ENCODE measurements around the gene NABP2.

Gene NABP2

DNA sequence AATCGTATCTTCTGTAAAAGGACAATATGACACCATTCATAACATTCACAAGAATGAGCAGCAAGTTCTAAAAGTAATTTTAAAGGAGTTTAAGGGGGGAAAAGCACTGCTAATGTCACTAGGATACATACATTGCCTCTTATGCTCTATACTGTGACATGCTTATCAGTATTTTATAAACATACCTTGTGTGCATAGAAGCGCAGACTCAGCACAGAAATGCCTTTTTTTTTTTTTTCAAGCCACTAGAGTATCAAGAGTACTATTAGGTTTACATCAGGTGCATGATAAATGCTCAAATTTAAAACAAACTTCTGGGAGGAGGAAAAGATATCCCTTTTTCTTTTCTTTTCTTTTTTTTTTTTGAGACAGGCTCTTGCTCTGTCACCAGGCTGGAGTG lies 21.3 kb upstream of the NABP2 start:
- peak overlapping the region; percentile 8; the same call in 1 of the 2 replicates for H3K27ac ChIP-seq
- TF ChIP-seq CTCF (IDR thresholded peaks at IDR 0.05): no peak
- TF ChIP-seq ZFX (IDR thresholded peaks at IDR 0.05; ENCODE audit: borderline replicate concordance): no peak

- TF ChIP-seq CTCF (IDR thresholded peaks at IDR 0.05): no peak
- no peak for TF ChIP-seq ZFX (IDR thresholded peaks at IDR 0.05; ENCODE audit: borderline replicate concordance)
- H3K27ac ChIP-seq: peak overlapping the region; percentile 4; the same call in 1 of the 2 replicates
These were observed 19.9 kb upstream of the NABP2 start for GRCh38 chr12:56204275-56204674.

- H3K27ac ChIP-seq: no peak overlapping the region
- TF ChIP-seq CTCF (IDR thresholded peaks at IDR 0.05) (no peak), ZFX (IDR thresholded peaks at IDR 0.05; ENCODE audit: borderline replicate concordance) (no peak)
These were observed 18.7 kb upstream of the NABP2 start for GRCh38 chr12:56205445-56205844.

- H3K27ac ChIP-seq: 0 out of 2 replicates have a peak overlapping the region, but pooled peaks have one; percentile 19
These were observed 17.5 kb upstream of the NABP2 start for GRCh38 chr12:56206452-56207166.

DNA sequence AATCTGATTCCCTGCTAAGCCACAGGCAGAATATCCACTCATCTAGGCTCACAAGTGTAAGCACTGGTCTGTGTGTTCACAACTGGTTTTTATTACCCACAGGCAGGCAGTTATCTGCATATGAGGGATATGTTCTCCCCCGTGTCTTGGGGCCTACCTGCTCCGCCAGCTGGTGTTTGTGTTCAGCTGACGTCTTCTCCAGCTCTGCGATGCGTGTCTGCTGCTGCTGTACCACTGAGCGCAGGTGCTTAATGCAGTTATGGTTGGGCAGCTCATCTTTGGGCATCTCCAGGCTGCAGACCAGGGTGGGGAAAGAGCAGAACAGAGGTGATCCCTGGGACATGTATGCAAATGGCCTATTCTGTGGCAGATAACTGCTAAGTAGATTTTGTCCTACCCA lies 16.1 kb upstream of the NABP2 start:
- H3K27ac ChIP-seq: no peak overlapping the region
- TF ChIP-seq ZFX (IDR thresholded peaks at IDR 0.05; ENCODE audit: borderline replicate concordance) (no peak), CTCF (IDR thresholded peaks at IDR 0.05) (no peak)

More at GRCh38 chr12:56206452-56207166, 17.5 kb upstream of the NABP2 start:
- TF ChIP-seq CTCF (IDR thresholded peaks at IDR 0.05): peak; percentile 84
- TF ChIP-seq ZFX (IDR thresholded peaks at IDR 0.05; ENCODE audit: borderline replicate concordance): no peak

DNA sequence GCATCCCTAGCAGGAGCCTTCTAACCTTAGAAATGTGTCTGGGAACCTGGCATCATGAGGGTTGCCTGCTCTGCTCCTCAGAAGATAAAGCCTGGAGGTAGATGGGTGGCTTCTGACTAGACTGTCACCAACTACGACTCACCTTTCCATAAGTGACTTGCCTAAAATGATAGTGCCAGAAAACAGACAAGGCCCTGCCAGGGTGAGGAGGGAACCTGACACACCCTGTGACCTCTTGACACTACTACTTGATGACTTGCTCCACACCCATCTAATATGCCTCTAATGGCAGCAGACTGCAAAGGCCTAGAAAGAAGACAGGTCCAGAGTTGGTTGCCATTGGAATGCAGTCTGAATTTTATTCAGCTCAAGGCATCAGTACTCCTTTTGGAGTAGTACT lies 11.8 kb upstream of the NABP2 start:
- no peak for TF ChIP-seq CTCF (IDR thresholded peaks at IDR 0.05)
- TF ChIP-seq ZFX (IDR thresholded peaks at IDR 0.05; ENCODE audit: borderline replicate concordance): no peak
- no peak overlapping the region for H3K27ac ChIP-seq

DNA sequence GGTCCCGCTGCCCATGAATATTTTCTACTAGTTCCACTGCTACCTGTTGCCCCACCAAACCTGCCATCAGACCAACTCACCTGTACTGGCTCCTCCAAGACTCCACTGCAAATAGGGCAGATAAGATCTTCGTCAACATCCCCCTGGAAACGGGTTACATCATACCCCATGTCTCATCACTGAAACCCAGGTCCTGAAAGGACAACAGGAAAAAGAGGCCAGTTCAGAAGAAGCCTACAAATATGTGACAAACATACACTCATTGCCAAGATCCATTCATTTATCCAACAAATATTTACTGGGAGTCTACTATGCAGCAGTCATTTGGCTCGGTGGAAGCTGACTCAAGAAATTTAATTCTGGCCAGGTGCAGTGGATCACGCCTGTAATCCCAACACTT lies 10.3 kb upstream of the NABP2 start:
- TF ChIP-seq CTCF (IDR thresholded peaks at IDR 0.05) (no peak), ZFX (IDR thresholded peaks at IDR 0.05; ENCODE audit: borderline replicate concordance) (no peak)

More for the DNA sequence above, 10.3 kb upstream of the NABP2 start:
- no peak overlapping the region for H3K27ac ChIP-seq

Data from 22Rv1 (cell line).